HL-60 (cell line): ENCODE measurements around the gene QPRT.

Experiments used
- DNase-seq, 2 experiments: peaks; one replicate each; pipeline ENCODE4 v3.0.0-alpha.2; 2010 to 2020; ENCODE audit warnings: low read depth in 1 of 2, low spot score in 1 of 2
- H3K27ac ChIP-seq: fragments of 250-450 bp; sonication (Bioruptor Pico); replicated peaks from 2 replicates; pipeline ENCODE4 v1.5.1; 2020; ENCODE audit warnings: mild to moderate bottlenecking, moderate library complexity
- H3K27me3 ChIP-seq: fragments of 250-450 bp; sonication (Bioruptor Pico); 2 replicates; pipeline ENCODE4 v1.5.1; 2021; ENCODE audit warnings: mild to moderate bottlenecking, moderate library complexity; ENCODE audit not compliant: insufficient read depth, poor library complexity, severe bottlenecking
- H3K4me3 ChIP-seq: replicated peaks from 2 replicates; pipeline ENCODE4 v1.5.1; 2011; ENCODE audit warnings: mild to moderate bottlenecking, control low read depth, low read length; ENCODE audit not compliant: insufficient read depth
- GABPA ChIP-seq: IDR thresholded peaks from 2 replicates; pipeline ENCODE4 v1.6.1; 2012; ENCODE audit warnings: low read depth
- POLR2AphosphoS5 ChIP-seq: IDR thresholded peaks from 2 replicates; pipeline ENCODE4 v1.6.1; 2012; ENCODE audit warnings: low read depth
- SPI1 ChIP-seq: IDR thresholded peaks from 2 replicates; pipeline ENCODE4 v1.6.1; 2012; ENCODE audit warnings: low read depth, mild to moderate bottlenecking, borderline replicate concordance
- TF ChIP-seq, protein P1 (sequence below): IDR thresholded peaks from one replicate; pipeline ENCODE4 v1.5.1; 2011; ENCODE audit warnings: low read length, control low read depth, inconsistent platforms; ENCODE audit not compliant: insufficient read depth
- TF ChIP-seq, protein P2 (sequence below): IDR thresholded peaks from 2 replicates; pipeline ENCODE4 v1.6.1; 2012; ENCODE audit warnings: low read depth; ENCODE audit not compliant: insufficient replicate concordance

QPRT gene

DNA sequence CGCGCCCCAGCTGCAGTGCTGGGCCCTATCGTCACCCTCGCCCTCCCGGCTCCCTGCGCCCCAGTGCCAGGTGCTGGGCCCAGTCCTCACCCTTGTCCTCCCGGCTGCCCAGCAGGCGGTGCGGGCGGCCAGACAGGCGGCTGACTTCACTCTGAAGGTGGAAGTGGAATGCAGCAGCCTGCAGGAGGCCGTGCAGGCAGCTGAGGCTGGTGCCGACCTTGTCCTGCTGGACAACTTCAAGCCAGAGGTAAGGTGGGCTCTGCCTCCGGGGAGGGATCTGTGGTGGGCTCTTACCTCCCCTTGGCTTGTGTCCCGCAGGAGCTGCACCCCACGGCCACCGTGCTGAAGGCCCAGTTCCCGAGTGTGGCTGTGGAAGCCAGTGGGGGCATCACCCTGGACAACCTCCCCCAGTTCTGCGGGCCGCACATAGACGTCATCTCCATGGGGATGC lies 17.9 kb downstream of the QPRT start:
- no peak for DNase-seq
- no peak overlapping the region for H3K4me3 ChIP-seq
- H3K27ac ChIP-seq = no peak overlapping the region
- TF ChIP-seq, protein P1, sequence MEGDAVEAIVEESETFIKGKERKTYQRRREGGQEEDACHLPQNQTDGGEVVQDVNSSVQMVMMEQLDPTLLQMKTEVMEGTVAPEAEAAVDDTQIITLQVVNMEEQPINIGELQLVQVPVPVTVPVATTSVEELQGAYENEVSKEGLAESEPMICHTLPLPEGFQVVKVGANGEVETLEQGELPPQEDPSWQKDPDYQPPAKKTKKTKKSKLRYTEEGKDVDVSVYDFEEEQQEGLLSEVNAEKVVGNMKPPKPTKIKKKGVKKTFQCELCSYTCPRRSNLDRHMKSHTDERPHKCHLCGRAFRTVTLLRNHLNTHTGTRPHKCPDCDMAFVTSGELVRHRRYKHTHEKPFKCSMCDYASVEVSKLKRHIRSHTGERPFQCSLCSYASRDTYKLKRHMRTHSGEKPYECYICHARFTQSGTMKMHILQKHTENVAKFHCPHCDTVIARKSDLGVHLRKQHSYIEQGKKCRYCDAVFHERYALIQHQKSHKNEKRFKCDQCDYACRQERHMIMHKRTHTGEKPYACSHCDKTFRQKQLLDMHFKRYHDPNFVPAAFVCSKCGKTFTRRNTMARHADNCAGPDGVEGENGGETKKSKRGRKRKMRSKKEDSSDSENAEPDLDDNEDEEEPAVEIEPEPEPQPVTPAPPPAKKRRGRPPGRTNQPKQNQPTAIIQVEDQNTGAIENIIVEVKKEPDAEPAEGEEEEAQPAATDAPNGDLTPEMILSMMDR = no peak
- no peaks in the 10 kb centered on the region for H3K27me3 ChIP-seq

DNA sequence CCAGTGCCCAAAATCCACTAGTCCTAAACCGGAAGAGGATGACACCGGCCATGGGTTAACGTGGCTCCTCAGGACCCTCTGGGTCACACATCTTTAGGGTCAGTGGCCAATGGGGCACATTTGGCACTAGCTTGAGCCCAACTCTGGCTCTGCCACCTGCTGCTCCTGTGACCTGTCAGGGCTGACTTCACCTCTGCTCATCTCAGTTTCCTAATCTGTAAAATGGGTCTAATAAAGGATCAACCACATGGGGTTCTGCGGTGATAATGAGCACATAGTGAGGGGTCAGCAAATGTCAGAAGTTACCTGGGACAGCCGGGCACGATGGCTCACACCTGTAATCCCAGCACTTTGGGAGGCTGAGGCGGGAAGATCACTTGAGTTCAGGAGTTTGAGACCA lies 18.4 kb downstream of the QPRT start:
- no peaks in the 10 kb centered on the region for H3K27me3 ChIP-seq
- no peak for DNase-seq
- no peak overlapping the region for H3K4me3 ChIP-seq
- H3K27ac ChIP-seq = no peak overlapping the region
- TF ChIP-seq, protein P1 = no peak
- TF ChIP-seq GABPA (no peak), POLR2AphosphoS5 (no peak), SPI1 (no peak)
- TF ChIP-seq, protein P2, sequence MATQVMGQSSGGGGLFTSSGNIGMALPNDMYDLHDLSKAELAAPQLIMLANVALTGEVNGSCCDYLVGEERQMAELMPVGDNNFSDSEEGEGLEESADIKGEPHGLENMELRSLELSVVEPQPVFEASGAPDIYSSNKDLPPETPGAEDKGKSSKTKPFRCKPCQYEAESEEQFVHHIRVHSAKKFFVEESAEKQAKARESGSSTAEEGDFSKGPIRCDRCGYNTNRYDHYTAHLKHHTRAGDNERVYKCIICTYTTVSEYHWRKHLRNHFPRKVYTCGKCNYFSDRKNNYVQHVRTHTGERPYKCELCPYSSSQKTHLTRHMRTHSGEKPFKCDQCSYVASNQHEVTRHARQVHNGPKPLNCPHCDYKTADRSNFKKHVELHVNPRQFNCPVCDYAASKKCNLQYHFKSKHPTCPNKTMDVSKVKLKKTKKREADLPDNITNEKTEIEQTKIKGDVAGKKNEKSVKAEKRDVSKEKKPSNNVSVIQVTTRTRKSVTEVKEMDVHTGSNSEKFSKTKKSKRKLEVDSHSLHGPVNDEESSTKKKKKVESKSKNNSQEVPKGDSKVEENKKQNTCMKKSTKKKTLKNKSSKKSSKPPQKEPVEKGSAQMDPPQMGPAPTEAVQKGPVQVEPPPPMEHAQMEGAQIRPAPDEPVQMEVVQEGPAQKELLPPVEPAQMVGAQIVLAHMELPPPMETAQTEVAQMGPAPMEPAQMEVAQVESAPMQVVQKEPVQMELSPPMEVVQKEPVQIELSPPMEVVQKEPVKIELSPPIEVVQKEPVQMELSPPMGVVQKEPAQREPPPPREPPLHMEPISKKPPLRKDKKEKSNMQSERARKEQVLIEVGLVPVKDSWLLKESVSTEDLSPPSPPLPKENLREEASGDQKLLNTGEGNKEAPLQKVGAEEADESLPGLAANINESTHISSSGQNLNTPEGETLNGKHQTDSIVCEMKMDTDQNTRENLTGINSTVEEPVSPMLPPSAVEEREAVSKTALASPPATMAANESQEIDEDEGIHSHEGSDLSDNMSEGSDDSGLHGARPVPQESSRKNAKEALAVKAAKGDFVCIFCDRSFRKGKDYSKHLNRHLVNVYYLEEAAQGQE = no peak

DNA sequence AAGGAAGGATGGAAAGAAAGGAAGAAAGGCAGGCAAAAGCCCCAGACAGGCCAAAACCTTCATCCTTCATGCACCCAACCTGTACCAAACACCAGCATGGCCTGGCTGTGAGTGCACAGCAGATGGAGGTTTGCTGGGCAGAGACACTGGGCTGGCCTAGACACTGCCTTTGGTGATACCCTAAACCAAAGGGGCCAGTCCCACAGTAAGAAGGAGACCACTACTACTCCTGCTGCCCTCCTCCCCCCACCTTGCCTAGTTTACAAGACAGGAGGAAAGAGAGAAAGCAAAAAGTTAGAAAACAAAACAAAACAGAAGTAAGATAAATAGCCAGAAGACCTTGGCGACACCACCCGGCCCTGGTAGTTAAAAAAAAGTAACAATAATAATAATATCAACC lies 19.1 kb downstream of the QPRT start:
- DNase-seq = no peak
- no peak for TF ChIP-seq SPI1
- TF ChIP-seq, protein P1 = no peak
- no peak for TF ChIP-seq GABPA
- TF ChIP-seq, protein P2 = no peak
- TF ChIP-seq POLR2AphosphoS5 = no peak
- Histone ChIP-seq H3K27ac (no peak overlapping the region), H3K27me3 (no peaks in the 10 kb centered on the region), H3K4me3 (no peak overlapping the region)

DNA sequence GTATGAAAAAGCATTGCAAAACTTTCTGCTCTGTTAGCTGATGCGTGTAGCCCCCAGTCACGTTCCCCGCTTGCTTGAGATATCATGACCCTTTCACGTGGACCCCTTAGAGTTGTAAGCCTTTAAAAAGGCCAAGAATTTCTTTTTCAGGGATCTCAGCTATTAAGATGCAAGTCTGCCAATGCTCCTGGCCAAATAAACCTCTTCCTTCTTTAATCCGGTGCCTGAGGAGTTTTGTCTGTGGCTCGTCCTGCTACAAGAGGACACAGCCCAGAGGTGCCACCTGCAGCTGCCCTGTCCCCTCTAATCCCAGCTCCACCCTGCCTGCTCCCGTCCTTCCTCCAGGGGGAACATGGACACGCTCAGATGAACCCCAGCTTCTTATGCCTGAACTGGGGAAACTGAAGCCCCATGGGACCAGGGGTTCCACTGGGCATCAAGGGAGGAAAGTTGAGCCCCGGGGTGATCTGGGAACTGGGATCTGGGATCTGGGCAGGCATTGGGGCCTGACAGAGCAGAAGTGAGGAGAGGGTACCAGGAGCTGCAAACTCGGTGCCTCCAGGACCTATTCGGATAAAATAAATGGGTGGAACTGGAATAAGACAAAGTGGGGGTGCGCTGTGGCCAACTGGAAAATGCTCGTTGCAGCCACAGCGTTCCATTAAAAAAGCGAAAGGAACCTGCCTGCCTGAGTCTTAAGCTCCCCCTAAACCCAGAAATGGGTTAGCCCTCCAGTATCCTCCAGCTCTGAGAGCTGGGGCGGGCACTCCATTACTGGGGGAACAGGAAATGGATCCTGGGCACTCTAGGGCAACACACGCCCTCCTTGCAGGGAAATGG lies 19.7 kb downstream of the QPRT start:
- no peak for DNase-seq
- Histone ChIP-seq H3K27me3 (no peaks in the 10 kb centered on the region), H3K27ac (no peak overlapping the region), H3K4me3 (no peak overlapping the region)
- peak; percentile 27; the same call in 1 of the 2 replicates for TF ChIP-seq POLR2AphosphoS5
- no peak for TF ChIP-seq SPI1
- TF ChIP-seq, protein P2 = no peak
